Endodermal cell (in vitro differentiated cells): ENCODE results near the gene GHRH. TPM values are rescaled to one million over a fixed set of nuclear protein-coding genes. Genes with fewer than 3 reads are reported as not detected.
A peak's percentile ranks its signal among the peaks of the same experiment; 100 is the strongest.

Source experiments
- DNase-seq: peaks from one replicate; pipeline ENCODE4 v3.0.0-alpha.2; 2017
- H3K27ac ChIP-seq: 2 replicates; pipeline ENCODE4 v1.5.1; 2013; ENCODE audit warnings: mild to moderate bottlenecking, low read depth, low read length, moderate library complexity
- H3K27me3 ChIP-seq: 2 replicates; pipeline ENCODE4 v1.6.1; 2013; ENCODE audit warnings: mild to moderate bottlenecking, low read length, moderate library complexity; ENCODE audit not compliant: insufficient read depth, control insufficient read depth, poor library complexity, severe bottlenecking
- H3K36me3 ChIP-seq: 2 replicates; pipeline ENCODE4 v1.7.0; 2013; ENCODE audit warnings: mild to moderate bottlenecking, low read length, moderate library complexity; ENCODE audit not compliant: control insufficient read depth, insufficient read depth
- H3K4me1 ChIP-seq: one replicate; pipeline ENCODE4 v1.7.0; 2013; ENCODE audit warnings: low read length; ENCODE audit not compliant: control insufficient read depth, insufficient read depth
- H3K4me3 ChIP-seq: 2 replicates; pipeline ENCODE4 v1.5.1; 2013; ENCODE audit warnings: mild to moderate bottlenecking, low read length, moderate library complexity
- H3K9ac ChIP-seq: 2 replicates; pipeline ENCODE4 v1.6.1; 2013; ENCODE audit warnings: mild to moderate bottlenecking, low read length, moderate library complexity; ENCODE audit not compliant: poor library complexity, severe bottlenecking; ENCODE audit errors: extremely low read depth
- H3K9me3 ChIP-seq: 2 replicates; pipeline ENCODE4 v1.6.1; 2013; ENCODE audit warnings: mild to moderate bottlenecking, low read length, moderate library complexity; ENCODE audit not compliant: control insufficient read depth
- H3K27ac Mint-ChIP-seq: 2 replicates; pipeline ENCODE4 v1.8.0; 2020; ENCODE audit warnings: mixed read lengths
- H3K27me3 Mint-ChIP-seq: 2 replicates; pipeline ENCODE4 v1.8.0; 2021; ENCODE audit warnings: mild to moderate bottlenecking, mixed read lengths; ENCODE audit not compliant: insufficient read depth
- H3K36me3 Mint-ChIP-seq: 2 replicates; pipeline ENCODE4 v1.8.0; 2020; ENCODE audit warnings: low read depth, mixed read lengths
- H3K4me1 Mint-ChIP-seq: 2 replicates; pipeline ENCODE4 v1.8.0; 2020; ENCODE audit warnings: mixed read lengths
- H3K4me3 Mint-ChIP-seq: 2 replicates; pipeline ENCODE4 v1.8.0; 2020; ENCODE audit warnings: mild to moderate bottlenecking, moderate library complexity, mixed read lengths
- H3K9me3 Mint-ChIP-seq: 2 replicates; pipeline ENCODE4 v1.8.0; 2020; ENCODE audit warnings: mild to moderate bottlenecking, mixed read lengths
- WGBS, 2 experiments: methylation state at CpG; one replicate each; pipeline versions ENCODE4 v1.1.5 to v1.1.7; 2013; ENCODE audit warnings: missing lambda C conversion rate in 2 of 2, mixed read lengths in 1 of 2; ENCODE audit not compliant: insufficient coverage in 1 of 2, insufficient read length in 1 of 2; 5-methylcytosine and 5-hydroxymethylcytosine counted together
- total RNA-seq, 2 donors: library from RNA; stranded (reverse); fragmentation: NEBNext Ultra II Directional in 1 of 2; extraction: Animal tissue kit (Norgen Biotek cat#: 25700) in 1 of 2; gene quantifications; 2 replicates in 1 of 2; 3 replicates in 1 of 2; pipeline ENCODE4 v1.2.1, GENCODE V29; 2021
- TF ChIP-seq, protein P1 (sequence below): fragments of 200-600 bp; sonication (generic); conservative IDR thresholded peaks from 2 replicates; pipeline ENCODE4 v1.5.0; 2021; ENCODE audit warnings: antibody characterized with exemption, mild to moderate bottlenecking

The GHRH gene
- total RNA-seq, 2 donors from 2014 or later, result not detected

DNA sequence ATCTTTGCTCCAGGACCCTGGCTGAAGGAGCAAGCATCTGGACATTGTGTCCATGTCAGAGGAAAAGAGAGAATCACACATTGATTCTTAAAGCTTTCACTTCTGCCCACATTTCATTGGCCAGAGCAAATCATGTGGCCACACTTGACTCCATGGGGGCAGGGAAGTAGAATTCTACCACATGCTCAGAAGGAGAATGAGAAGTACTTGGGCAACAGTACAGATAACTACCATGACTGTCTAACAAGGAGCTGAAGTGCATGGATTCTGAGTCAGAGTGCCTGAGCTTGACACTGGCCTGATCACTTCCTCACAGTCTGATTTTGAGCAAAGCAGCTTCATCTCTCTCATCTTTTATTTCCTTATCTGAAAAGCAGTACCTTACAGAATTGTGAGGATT, 38.6 kb downstream of the GHRH start:
- no peak overlapping the region for H3K27ac ChIP-seq
- Mint-ChIP-seq H3K27me3 (no peaks in the 10 kb centered on the region), H3K4me1 (no peaks in the 10 kb centered on the region), H3K36me3 (peaks cover 62% of the 10 kb centered on the region), H3K9me3 (no peaks in the 10 kb centered on the region), H3K27ac (no peak overlapping the region), H3K4me3 (no peak overlapping the region)
- H3K9me3 ChIP-seq, result no peaks in the 10 kb centered on the region
- DNase-seq, result no peak
- H3K27me3 ChIP-seq, result no peaks in the 10 kb centered on the region
- H3K4me1 ChIP-seq, result peaks cover 8% of the 10 kb centered on the region
- peaks cover 94% of the 10 kb centered on the region for H3K36me3 ChIP-seq
- TF ChIP-seq, protein P1, sequence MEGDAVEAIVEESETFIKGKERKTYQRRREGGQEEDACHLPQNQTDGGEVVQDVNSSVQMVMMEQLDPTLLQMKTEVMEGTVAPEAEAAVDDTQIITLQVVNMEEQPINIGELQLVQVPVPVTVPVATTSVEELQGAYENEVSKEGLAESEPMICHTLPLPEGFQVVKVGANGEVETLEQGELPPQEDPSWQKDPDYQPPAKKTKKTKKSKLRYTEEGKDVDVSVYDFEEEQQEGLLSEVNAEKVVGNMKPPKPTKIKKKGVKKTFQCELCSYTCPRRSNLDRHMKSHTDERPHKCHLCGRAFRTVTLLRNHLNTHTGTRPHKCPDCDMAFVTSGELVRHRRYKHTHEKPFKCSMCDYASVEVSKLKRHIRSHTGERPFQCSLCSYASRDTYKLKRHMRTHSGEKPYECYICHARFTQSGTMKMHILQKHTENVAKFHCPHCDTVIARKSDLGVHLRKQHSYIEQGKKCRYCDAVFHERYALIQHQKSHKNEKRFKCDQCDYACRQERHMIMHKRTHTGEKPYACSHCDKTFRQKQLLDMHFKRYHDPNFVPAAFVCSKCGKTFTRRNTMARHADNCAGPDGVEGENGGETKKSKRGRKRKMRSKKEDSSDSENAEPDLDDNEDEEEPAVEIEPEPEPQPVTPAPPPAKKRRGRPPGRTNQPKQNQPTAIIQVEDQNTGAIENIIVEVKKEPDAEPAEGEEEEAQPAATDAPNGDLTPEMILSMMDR, result no peak
- no peak overlapping the region for H3K4me3 ChIP-seq
- H3K9ac ChIP-seq, result no peak overlapping the region

DNA sequence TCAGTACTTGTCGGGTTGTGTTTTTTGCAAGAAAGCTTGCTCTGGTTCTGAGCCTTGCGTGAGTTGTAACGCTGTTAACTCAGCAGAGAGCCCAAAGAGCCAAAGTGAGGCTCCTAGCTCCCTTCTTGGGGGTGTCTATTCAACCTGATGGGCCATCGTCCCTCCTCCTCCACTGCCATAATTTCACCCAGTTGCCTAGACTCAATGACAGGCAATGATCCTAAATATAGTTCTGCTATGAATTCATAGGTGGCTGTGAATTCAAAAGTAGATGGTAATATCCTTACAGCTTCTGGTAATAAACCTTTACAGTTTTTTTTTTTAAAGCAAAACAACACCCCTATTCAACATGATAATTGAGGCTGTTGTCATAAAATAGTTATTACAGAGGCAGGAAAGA, 39.5 kb downstream of the GHRH start:
- Mint-ChIP-seq H3K27ac (no peak overlapping the region), H3K4me3 (no peak overlapping the region), H3K36me3 (peaks cover 61% of the 10 kb centered on the region)

DNA sequence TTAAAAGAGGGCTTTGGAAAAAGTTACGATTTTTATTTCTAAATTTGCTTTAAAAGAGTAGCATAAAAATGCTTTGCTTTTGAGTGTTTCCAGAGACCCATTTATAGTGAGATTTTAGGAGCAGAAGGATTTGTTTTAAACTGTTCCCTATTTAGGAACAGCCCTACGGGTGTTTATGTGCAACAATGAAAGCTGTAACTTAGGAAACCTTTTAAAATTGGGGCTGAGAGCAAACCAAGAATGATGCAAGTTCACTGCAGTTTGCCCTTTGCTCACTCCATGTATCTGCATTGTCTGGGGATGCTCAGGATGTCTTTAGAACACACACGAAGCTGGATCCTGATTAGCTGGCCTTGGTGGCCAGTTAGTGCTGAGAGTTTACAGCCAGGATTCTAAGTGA, 40.9 kb downstream of the GHRH start:
- no peaks in the 10 kb centered on the region for H3K27me3 Mint-ChIP-seq
- no peak for DNase-seq
- WGBS, 2 experiments, result 83 to 92% methylated on average over 3 of the region's 3 CpGs
- TF ChIP-seq, protein P1, result no peak
- no peaks in the 10 kb centered on the region for H3K27me3 ChIP-seq
- peak overlapping the region; percentile 59 for H3K27ac ChIP-seq
- H3K9me3 Mint-ChIP-seq, result no peaks in the 10 kb centered on the region
- no peak overlapping the region for H3K9ac ChIP-seq
- H3K36me3 Mint-ChIP-seq, result peaks cover 63% of the 10 kb centered on the region
- no peak overlapping the region for H3K4me3 Mint-ChIP-seq
- H3K4me1 ChIP-seq, result peaks cover 8% of the 10 kb centered on the region
- no peaks in the 10 kb centered on the region for H3K9me3 ChIP-seq
- H3K4me3 ChIP-seq, result no peak overlapping the region
- H3K4me1 Mint-ChIP-seq, result no peaks in the 10 kb centered on the region
- H3K36me3 ChIP-seq, result peaks cover 88% of the 10 kb centered on the region
- H3K27ac Mint-ChIP-seq, result no peak overlapping the region

More for the DNA sequence above, 39.5 kb downstream of the GHRH start:
- Histone ChIP-seq H3K27me3 (no peaks in the 10 kb centered on the region), H3K4me3 (no peak overlapping the region), H3K9ac (no peak overlapping the region), H3K9me3 (no peaks in the 10 kb centered on the region), H3K36me3 (peaks cover 91% of the 10 kb centered on the region), H3K4me1 (peaks cover 8% of the 10 kb centered on the region), H3K27ac (no peak overlapping the region)
- WGBS, 2 experiments, result 88 to 96% methylated on average over 3 to 4 of the region's 4 CpGs
- H3K9me3 Mint-ChIP-seq, result no peaks in the 10 kb centered on the region
- H3K27me3 Mint-ChIP-seq, result no peaks in the 10 kb centered on the region
- no peaks in the 10 kb centered on the region for H3K4me1 Mint-ChIP-seq
- DNase-seq, result no peak
- TF ChIP-seq, protein P1, result no peak
